GM21367 (cell line): ENCODE data around the gene KRT86.
"Not testable (repeated sequence)": the region's sequence is repeated elsewhere in the genome, so short reads cannot be mapped to it uniquely, and the experiment has no call there.

ENCODE experiments used
- ATAC-seq: cut with Tn5 transposase; IDR thresholded peaks from one replicate; pipeline ENCODE4 v1.9.1; 2021; ENCODE audit not compliant: unreplicated experiment

Gene KRT86

GRCh38 chr12:52332381-52332780 lies 57.9 kb downstream of the KRT86 start:
- no peak for ATAC-seq

- no peak for ATAC-seq
These were observed 58.9 kb downstream of the KRT86 start for GRCh38 chr12:52333321-52333720.

DNA sequence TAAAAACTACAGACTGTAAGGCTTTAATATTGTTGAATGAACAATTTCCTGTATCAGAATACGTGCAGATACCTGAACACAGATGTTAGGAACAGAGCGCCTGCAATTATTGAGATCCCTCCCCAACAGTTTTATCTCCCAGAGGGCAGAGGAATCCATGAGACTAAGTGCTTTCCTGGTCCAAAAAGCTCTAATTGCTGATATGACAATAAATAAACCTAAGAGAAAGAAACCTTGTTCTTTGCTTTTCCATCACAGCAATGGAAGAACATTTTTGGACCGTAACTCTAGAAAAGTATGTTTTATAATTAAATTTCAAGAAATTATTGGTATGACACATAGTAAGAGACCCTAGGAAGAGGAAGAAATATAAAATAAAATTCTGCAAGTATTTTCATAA lies 59.7 kb downstream of the KRT86 start:
- ATAC-seq, result no peak

DNA sequence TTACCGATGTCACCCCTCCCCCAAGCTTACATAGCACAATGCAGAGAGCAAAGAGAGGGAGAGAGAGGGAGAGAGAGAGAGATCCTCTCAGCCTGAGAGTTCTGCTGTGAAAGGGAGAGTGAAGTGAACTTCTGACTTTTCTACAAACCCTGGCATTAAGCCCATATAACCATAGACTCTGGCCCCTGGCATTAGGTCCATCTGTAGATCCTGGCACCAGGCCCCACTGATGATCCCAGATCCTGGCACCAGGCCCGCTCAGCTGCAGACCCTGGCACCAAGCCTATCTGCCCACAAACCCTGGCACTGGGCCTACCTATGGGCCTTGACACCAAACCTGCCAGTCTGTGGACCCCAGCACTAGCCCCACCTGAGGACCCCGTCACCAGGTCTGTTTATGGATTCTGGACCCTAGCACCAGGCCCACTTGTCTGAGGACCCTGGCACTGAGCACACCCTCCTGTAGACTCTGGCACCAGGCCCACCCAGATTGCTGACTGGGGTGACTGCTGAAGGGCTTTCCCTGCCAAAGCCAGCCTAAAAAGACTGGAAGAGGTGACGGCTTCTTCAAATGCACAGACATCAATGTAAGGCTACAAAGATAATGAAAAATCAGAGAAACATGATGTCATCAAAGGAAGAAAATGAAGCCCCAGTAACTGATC lies 61.3 kb downstream of the KRT86 start:
- no peak for ATAC-seq

GRCh38 chr12:52336641-52337040 lies 62.2 kb downstream of the KRT86 start:
- no peak for ATAC-seq

- no peak for ATAC-seq
These were observed 62.6 kb downstream of the KRT86 start for GRCh38 chr12:52337054-52337453.

GRCh38 chr12:52338241-52338960 lies 64.0 kb downstream of the KRT86 start:
- no peak for ATAC-seq

DNA sequence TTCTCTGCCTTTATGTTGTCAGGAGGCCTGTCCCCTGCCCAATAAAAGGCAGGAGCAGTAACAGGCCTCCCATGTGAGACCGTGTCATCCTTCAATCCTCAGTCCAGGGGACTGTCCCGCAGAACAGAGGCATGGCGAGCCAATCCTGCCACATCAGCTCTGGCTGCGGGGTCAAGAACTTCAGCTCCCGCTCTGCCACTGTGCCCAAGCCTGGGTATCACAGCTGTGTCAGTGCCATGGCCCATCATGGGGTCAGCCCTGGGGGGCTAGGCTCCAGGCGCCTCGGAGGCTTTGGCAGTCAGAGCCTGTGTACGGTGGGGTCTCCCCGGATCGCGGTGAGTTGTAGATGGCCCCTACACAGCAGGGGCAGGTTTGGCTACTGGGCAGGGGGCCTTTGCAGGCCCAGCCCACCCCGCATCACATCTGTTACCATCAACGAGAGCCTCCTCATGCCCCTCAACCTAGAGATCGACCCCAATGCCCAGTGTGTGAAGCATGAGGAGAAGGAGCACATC lies 66.7 kb downstream of the KRT86 start:
- no peak for ATAC-seq

- no peak for ATAC-seq
These were observed 68.5 kb downstream of the KRT86 start for GRCh38 chr12:52342781-52343490.

DNA sequence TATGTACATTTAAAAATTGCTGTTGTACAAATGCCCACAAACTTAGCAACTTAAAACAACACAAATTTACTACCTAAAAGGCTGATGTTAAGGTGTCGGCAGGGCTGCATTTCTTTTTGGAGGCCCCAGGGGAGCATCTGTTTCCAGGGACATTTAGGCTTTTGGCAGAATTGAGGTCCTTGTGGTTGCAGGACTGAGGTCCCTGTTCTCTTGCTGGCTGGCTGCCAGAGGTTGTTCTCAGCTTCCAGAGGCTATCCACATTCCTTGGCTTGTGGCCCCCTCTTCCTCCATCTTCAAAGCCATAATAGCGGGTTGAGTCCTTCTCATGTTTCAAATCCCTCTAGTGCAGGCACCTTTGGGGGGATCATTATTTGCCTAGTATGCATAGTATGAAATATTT lies 69.1 kb downstream of the KRT86 start:
- ATAC-seq, result no peak

GRCh38 chr12:52344111-52344510 lies 69.7 kb downstream of the KRT86 start:
- ATAC-seq, result no peak

DNA sequence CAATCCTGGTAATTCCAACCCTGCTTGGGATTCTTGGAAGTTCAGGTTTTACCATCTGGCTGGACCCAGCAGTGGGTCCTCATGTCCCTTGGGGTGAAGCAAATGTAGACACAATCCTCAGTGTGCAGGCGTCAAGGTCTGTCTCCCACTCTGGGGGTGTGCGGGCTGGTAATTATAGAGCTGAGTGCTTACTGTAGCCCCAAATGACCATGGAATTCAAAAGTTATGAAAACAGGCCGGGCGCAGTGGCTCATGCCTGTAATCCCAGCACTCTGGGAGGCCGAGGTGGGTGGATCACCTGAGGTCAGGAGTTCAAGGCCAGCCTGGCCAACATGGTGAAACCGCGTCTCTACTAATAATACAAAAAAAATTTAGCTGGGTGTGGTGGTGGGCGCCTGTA lies 70.6 kb downstream of the KRT86 start:
- not testable (repeated sequence) for ATAC-seq

- ATAC-seq, result no peak
These were observed 72.1 kb downstream of the KRT86 start for GRCh38 chr12:52346593-52346992.

DNA sequence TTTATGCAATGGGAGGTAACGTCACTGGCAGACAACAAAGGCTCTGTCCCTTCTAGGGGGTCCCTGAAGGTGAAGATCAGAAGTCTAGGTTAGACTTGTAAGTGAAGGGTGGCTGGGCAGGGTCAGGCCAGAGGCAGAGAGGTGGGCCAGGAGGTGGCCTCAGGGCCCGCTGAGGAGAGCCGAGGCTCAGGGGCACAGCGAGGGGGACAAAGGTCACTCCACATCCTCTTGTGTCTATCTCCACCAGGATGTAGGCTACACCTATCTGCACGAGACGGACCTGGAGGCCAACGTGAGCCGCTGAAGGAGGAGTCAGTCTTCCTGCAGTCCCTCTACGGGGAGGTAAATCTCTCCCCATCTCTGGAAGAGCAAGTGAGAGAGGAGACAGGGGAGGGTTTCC lies 72.6 kb downstream of the KRT86 start:
- no peak for ATAC-seq

- ATAC-seq, result no peak
These were observed 73.4 kb downstream of the KRT86 start for GRCh38 chr12:52347551-52348510.

DNA sequence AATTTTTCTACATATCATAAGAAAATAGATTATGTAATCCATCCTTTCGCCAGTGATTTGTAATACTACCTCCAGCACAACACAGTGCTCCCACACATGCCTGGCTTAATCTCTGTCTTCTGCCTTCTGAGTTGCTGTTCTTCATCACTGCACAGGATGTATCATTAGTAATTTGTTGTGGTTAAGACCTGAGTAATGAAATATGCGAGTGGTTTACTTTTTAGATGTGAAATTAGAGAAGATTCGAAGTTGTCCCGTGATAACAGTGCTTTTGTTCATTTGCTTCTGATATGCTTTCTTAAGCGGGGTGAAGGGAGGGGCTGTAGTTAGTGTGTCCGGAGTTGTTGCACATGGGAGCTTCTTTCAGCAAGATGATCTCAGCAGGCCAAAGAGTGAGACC lies 74.8 kb downstream of the KRT86 start:
- ATAC-seq, result no peak

DNA sequence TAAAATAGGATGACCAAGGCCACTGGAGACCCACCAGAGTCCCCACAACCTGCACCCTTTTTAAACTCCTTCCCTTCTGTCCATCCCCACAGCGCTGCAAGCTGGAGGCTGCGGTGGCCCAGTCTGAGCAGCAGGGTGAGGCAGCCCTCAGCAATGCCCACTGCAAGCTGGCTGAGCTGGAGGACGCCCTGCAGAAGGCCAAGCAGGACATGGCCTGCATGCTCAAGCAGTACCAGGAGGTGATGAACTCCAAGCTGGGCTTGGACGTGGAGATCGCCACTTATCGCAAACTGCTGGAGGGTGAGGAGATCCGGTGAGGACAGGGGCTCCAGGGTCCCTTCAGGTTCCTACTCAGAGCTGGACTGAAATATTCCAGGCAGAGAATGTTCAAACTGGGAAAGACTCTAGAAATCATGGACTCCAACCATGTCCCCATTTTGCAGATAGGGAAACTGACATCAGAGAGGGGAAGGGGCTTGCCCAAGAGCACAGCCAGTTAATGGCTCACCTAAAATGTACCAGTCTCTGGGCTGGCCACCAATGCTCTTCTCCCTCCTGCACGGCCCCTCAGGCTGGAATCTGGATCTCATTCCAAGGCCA lies 75.7 kb downstream of the KRT86 start:
- ATAC-seq, result no peak

DNA sequence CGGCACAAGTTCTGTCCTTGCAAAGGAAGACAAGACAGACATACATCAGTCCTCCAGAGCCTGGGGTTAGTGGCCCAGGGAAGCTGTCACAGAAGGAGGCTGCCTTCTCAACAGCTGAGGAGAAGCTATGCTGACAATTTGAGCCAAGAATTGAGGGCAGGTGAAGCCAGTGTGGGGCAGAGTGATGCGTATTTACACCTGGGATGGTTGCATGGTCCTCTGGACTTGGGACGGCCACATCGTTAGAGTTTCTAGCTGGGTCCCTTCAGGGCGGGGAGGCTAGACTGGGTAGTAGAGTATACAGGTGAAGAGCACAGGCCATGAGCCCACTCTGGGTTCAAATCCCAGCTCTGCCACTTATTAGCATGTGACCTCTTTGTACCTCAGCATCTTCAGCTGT lies 76.3 kb downstream of the KRT86 start:
- no peak for ATAC-seq

DNA sequence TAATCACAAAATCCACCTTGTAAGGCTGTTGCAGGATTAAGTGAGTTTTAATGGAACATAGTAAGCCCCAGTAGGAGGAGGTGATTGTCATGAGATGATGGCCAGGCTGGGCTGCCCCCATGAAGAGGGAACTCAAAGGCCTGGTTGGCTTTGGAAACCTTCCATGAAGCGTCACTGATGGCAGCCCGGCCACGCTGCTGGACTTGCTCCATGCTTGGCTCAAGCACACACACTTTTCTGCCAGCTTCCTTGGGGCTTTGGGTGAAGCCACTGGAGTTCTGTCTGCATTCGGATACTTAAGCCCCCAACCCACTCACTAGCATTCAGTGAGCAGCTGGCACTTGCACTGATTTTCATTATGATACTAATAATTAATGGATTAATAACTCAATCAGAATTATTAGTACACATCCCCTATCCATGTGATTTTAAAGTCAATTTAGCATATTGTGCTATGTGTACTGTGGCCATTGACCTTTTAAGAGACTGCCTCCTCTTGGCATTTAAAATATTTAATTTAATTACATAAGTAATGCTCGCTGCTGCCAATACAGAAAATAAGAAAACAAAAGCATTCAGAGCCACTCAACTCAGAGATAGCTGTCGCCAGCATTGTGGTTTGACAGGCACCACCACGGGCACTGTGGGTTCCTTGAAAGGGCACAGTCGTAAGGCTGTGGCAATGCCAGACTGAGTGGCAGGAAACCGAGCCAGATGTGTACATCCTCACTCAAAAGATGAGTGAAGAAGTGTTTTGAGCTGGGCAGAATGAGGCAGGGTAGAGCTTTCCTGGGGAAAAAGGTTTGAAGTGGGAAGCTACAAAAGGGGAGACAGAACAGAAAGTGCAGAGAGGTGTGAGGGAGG lies 77.0 kb downstream of the KRT86 start:
- ATAC-seq, result no peak
